H1 (cell line): Measurements from ENCODE around the gene TMED3. TPM values are rescaled to one million over a fixed set of nuclear protein-coding genes. Genes with fewer than 3 reads are reported as not detected.

Source experiments
- JUN ChIP-seq: IDR thresholded peaks from 2 replicates; pipeline ENCODE4 v1.6.1; 2011; ENCODE audit warnings: low read depth, mild to moderate bottlenecking, improper control_type of control experiment, low read length
- RFX5 ChIP-seq: IDR thresholded peaks from 2 replicates; pipeline ENCODE4 v1.6.1; 2011; ENCODE audit warnings: low read depth, low read length, improper control_type of control experiment, borderline replicate concordance
- RXRA ChIP-seq: IDR thresholded peaks from 2 replicates; pipeline ENCODE4 v1.6.1; 2011; ENCODE audit warnings: low read depth, mild to moderate bottlenecking, low read length, moderate library complexity; ENCODE audit not compliant: insufficient read depth
- SP4 ChIP-seq: IDR thresholded peaks from 2 replicates; pipeline ENCODE4 v1.6.1; 2012; ENCODE audit warnings: low read length, inconsistent platforms
- TBP ChIP-seq: IDR thresholded peaks from 2 replicates; pipeline ENCODE4 v1.6.1; 2011; ENCODE audit warnings: low read depth, low read length, improper control_type of control experiment
- TEAD4 ChIP-seq: IDR thresholded peaks from 2 replicates; pipeline ENCODE4 v1.6.1; 2012; ENCODE audit warnings: low read depth, low read length, inconsistent platforms, mixed read lengths
- YY1 ChIP-seq: IDR thresholded peaks from 2 replicates; pipeline ENCODE4 v1.6.1; 2011; ENCODE audit warnings: low read depth, mild to moderate bottlenecking, low read length
- polyA plus RNA-seq, 7 experiments: library from polyadenylated mRNA; depleted of rRNA in 3 of 7; stranded (reverse) in 5 of 7; unstranded in 2 of 7; fragments of >200 nt in 5 of 7; fragments of 200-250 nt in 2 of 7; gene quantifications; 1 replicate in 5 of 7; 2 replicates in 1 of 7; 4 replicates in 1 of 7; pipeline versions ENCODE4 v1.2.1 to v1.2.3, GENCODE V29; 2011 to 2013; ENCODE audit warnings: missing spikeins in 2 of 7, mixed read lengths in 2 of 7
- total RNA-seq: library from RNA; stranded (reverse); fragmentation: NEBNext Ultra II Directional; extraction: Animal tissue kit (Norgen Biotek cat#: 25700); gene quantifications from 2 replicates; pipeline ENCODE4 v1.2.1, GENCODE V29; 2021
- TF ChIP-seq, protein P1 (sequence below): fragments of 300-600 bp; sonication (generic); IDR thresholded peaks from 2 replicates; pipeline ENCODE4 v1.7.1; 2012; ENCODE audit warnings: low read length, moderate library complexity, mild to moderate bottlenecking, inconsistent platforms; ENCODE audit not compliant: insufficient replicate concordance

The TMED3 gene
- total and polyA plus RNA-seq, 2 of the 8 experiments (the other 6 are each of a cell fraction or from before 2014, with no cell fraction given), result 50.2 to 110 TPM

DNA sequence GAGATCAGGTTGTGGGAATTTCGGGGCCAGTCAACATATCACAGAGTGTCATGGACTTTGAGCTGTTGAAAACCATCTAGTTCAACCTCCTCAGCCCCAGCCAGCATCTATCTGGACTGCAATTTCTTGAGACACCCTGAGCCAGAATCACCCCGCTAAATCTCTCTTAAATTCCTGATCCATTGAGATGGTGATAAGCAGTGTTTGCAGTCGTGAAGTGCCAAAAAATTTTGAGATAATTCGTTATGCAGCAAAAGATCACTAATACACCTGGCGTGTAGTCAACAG, 29.3 kb downstream of the TMED3 start (continued):
- TF ChIP-seq, protein P1, sequence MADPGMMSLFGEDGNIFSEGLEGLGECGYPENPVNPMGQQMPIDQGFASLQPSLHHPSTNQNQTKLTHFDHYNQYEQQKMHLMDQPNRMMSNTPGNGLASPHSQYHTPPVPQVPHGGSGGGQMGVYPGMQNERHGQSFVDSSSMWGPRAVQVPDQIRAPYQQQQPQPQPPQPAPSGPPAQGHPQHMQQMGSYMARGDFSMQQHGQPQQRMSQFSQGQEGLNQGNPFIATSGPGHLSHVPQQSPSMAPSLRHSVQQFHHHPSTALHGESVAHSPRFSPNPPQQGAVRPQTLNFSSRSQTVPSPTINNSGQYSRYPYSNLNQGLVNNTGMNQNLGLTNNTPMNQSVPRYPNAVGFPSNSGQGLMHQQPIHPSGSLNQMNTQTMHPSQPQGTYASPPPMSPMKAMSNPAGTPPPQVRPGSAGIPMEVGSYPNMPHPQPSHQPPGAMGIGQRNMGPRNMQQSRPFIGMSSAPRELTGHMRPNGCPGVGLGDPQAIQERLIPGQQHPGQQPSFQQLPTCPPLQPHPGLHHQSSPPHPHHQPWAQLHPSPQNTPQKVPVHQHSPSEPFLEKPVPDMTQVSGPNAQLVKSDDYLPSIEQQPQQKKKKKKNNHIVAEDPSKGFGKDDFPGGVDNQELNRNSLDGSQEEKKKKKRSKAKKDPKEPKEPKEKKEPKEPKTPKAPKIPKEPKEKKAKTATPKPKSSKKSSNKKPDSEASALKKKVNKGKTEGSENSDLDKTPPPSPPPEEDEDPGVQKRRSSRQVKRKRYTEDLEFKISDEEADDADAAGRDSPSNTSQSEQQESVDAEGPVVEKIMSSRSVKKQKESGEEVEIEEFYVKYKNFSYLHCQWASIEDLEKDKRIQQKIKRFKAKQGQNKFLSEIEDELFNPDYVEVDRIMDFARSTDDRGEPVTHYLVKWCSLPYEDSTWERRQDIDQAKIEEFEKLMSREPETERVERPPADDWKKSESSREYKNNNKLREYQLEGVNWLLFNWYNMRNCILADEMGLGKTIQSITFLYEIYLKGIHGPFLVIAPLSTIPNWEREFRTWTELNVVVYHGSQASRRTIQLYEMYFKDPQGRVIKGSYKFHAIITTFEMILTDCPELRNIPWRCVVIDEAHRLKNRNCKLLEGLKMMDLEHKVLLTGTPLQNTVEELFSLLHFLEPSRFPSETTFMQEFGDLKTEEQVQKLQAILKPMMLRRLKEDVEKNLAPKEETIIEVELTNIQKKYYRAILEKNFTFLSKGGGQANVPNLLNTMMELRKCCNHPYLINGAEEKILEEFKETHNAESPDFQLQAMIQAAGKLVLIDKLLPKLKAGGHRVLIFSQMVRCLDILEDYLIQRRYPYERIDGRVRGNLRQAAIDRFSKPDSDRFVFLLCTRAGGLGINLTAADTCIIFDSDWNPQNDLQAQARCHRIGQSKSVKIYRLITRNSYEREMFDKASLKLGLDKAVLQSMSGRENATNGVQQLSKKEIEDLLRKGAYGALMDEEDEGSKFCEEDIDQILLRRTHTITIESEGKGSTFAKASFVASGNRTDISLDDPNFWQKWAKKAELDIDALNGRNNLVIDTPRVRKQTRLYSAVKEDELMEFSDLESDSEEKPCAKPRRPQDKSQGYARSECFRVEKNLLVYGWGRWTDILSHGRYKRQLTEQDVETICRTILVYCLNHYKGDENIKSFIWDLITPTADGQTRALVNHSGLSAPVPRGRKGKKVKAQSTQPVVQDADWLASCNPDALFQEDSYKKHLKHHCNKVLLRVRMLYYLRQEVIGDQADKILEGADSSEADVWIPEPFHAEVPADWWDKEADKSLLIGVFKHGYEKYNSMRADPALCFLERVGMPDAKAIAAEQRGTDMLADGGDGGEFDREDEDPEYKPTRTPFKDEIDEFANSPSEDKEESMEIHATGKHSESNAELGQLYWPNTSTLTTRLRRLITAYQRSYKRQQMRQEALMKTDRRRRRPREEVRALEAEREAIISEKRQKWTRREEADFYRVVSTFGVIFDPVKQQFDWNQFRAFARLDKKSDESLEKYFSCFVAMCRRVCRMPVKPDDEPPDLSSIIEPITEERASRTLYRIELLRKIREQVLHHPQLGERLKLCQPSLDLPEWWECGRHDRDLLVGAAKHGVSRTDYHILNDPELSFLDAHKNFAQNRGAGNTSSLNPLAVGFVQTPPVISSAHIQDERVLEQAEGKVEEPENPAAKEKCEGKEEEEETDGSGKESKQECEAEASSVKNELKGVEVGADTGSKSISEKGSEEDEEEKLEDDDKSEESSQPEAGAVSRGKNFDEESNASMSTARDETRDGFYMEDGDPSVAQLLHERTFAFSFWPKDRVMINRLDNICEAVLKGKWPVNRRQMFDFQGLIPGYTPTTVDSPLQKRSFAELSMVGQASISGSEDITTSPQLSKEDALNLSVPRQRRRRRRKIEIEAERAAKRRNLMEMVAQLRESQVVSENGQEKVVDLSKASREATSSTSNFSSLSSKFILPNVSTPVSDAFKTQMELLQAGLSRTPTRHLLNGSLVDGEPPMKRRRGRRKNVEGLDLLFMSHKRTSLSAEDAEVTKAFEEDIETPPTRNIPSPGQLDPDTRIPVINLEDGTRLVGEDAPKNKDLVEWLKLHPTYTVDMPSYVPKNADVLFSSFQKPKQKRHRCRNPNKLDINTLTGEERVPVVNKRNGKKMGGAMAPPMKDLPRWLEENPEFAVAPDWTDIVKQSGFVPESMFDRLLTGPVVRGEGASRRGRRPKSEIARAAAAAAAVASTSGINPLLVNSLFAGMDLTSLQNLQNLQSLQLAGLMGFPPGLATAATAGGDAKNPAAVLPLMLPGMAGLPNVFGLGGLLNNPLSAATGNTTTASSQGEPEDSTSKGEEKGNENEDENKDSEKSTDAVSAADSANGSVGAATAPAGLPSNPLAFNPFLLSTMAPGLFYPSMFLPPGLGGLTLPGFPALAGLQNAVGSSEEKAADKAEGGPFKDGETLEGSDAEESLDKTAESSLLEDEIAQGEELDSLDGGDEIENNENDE, result no peak
- TF ChIP-seq RXRA (no peak), JUN (no peak), YY1 (no peak), TEAD4 (no peak), TBP (no peak), SP4 (no peak), RFX5 (no peak)
- TF ChIP-seq, all 59 proteins: peak for 0
